Upper lobe of left lung (tissue), 4 donors: ENCODE results near the gene RASGRF1.

ENCODE experiments used
- EP300 ChIP-seq, 4 donors: sonication (generic); formaldehyde crosslinking; IDR thresholded peaks; one replicate each; pipeline ENCODE4 v1.5.1; 2017; ENCODE audit warnings: antibody characterized with exemption in 4 of 4, control low read depth in 2 of 4
- POLR2A ChIP-seq, 4 donors: fragments of 450-650 bp; IDR thresholded peaks; one replicate each; pipeline ENCODE4 v1.5.1; 2016 to 2017; ENCODE audit warnings: antibody characterized with exemption in 4 of 4, mild to moderate bottlenecking in 2 of 4
- POLR2AphosphoS5 ChIP-seq, 2 donors: sonication (generic); formaldehyde crosslinking; IDR thresholded peaks; one replicate each; pipeline ENCODE4 v1.5.1; 2017; ENCODE audit warnings: antibody characterized with exemption in 2 of 2
- TF ChIP-seq, protein P1 (sequence below), 6 experiments: fragments of 450-650 bp in 4 of 6; fragments of 200-600 bp in 2 of 6; sonication (generic) in 2 of 6; IDR thresholded peaks; one replicate each; pipeline ENCODE4 v1.5.1; 2016 to 2019; ENCODE audit warnings: antibody characterized with exemption in 6 of 6

DNA sequence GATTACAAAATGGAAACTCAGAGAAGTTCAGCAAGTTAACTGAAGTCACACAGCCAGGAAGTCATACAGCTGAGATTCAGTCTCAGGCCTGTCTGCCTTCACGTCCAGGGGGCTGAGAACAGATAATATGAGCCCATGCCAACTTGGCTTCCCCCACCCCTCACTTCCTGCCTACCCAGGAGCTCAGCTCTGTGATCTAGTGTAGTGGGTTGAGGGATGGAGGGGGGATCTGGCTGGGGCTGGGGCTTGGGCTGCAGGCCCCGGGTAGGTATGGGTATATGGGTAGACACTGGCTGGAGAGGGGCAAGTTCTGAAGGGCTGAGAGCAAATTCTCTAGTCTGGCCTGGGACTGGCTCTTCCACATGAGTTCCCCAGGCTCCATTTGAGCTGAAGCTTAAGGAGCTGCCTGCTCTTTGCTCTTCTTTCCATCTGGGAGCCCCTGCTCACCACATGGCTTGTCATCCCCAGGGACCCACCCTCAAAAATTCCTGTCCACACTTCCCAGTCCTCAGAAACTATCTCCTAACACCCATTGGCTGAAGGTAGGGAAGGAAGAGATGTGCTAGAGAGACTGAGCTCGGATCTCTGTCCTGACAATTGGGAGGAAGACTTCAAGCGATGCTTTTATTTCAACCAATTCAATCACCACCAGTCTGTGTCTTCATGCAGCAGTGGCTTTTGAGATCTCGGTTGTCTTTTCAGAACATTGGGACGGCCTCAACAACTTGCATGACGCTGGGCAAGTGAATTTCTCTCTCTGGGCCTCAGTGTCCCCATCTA is 2.0 kb downstream of the RASGRF1 start:
- TF ChIP-seq, protein P1, sequence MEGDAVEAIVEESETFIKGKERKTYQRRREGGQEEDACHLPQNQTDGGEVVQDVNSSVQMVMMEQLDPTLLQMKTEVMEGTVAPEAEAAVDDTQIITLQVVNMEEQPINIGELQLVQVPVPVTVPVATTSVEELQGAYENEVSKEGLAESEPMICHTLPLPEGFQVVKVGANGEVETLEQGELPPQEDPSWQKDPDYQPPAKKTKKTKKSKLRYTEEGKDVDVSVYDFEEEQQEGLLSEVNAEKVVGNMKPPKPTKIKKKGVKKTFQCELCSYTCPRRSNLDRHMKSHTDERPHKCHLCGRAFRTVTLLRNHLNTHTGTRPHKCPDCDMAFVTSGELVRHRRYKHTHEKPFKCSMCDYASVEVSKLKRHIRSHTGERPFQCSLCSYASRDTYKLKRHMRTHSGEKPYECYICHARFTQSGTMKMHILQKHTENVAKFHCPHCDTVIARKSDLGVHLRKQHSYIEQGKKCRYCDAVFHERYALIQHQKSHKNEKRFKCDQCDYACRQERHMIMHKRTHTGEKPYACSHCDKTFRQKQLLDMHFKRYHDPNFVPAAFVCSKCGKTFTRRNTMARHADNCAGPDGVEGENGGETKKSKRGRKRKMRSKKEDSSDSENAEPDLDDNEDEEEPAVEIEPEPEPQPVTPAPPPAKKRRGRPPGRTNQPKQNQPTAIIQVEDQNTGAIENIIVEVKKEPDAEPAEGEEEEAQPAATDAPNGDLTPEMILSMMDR (IDR thresholded peaks at IDR 0.05): no peak
- no peak for TF ChIP-seq POLR2AphosphoS5 (IDR thresholded peaks at IDR 0.05)
- TF ChIP-seq POLR2A (IDR thresholded peaks at IDR 0.05): no peak
- TF ChIP-seq EP300 (IDR thresholded peaks at IDR 0.05): no peak
